Thyroid gland (tissue), 4 donors: Measurements from ENCODE around the gene TREM2. TPM values are rescaled to one million over a fixed set of nuclear protein-coding genes. Genes with fewer than 3 reads are reported as not detected.

Source experiments
- DNase-seq, 2 donors: peaks; one replicate each; pipeline ENCODE4 v3.0.0-alpha.2; 2019
- H3K27ac ChIP-seq, 3 donors: fragments of 200-600 bp; sonication (generic); 1 replicate in 2 of 3; 2 replicates in 1 of 3; pipeline ENCODE4 v1.5.1; 2016 to 2019; ENCODE audit warnings: mild to moderate bottlenecking in 1 of 3, moderate library complexity in 1 of 3
- H3K27me3 ChIP-seq: fragments of 200-600 bp; sonication (generic); one replicate; pipeline ENCODE4 v1.5.1; 2019
- H3K36me3 ChIP-seq, 2 donors: fragments of 200-600 bp; sonication (generic); one replicate each; pipeline ENCODE4 v1.5.1; 2016 to 2019
- H3K4me1 ChIP-seq, 2 donors: fragments of 200-600 bp; sonication (generic); one replicate each; pipeline ENCODE4 v1.5.1; 2017 to 2019
- H3K4me3 ChIP-seq, 3 donors: fragments of 200-600 bp; sonication (generic); replicated peaks in 1 of 3; 1 replicate in 2 of 3; 2 replicates in 1 of 3; pipeline ENCODE4 v1.5.1; 2016; ENCODE audit warnings: mild to moderate bottlenecking in 1 of 3
- H3K9me3 ChIP-seq: fragments of 200-600 bp; sonication (generic); one replicate; pipeline ENCODE4 v1.5.1; 2017
- CTCF ChIP-seq, 6 experiments: fragments of 200-600 bp in 3 of 6; fragments of 450-650 bp in 3 of 6; sonication (generic) in 3 of 6; IDR thresholded peaks; one replicate each; pipeline ENCODE4 v1.5.1; 2016 to 2019; ENCODE audit warnings: antibody characterized with exemption in 6 of 6, mild to moderate bottlenecking in 2 of 6, inconsistent platforms in 1 of 6, moderate library complexity in 1 of 6
- POLR2A ChIP-seq, 2 donors: fragments of 450-650 bp; IDR thresholded peaks; one replicate each; pipeline ENCODE4 v1.6.1; 2017; ENCODE audit warnings: antibody characterized with exemption in 2 of 2, mild to moderate bottlenecking in 2 of 2, moderate library complexity in 1 of 2
- WGBS, 2 donors: methylation state at CpG; one replicate each; pipeline ENCODE4 v1.1.5; 2017; 5-methylcytosine and 5-hydroxymethylcytosine counted together
- intact Hi-C: fragments of 100-400 bp; cut with DNase I; formaldehyde crosslinking; loops from one replicate; pipeline ENCODE4 v1.15.1; 2023
- total RNA-seq, 4 donors: library from RNA; depleted of rRNA; stranded (reverse); fragments of >200 nt; gene quantifications; one replicate each; pipeline ENCODE4 v1.2.3, GENCODE V29; 2016

TREM2 gene
- total RNA-seq, 4 donors from 2014 or later = 1.0 to 4.1 (median 1.7) TPM; not detected in 1

- Histone ChIP-seq H3K36me3 (no peaks in the 10 kb centered on the region), H3K27me3 (no peaks in the 10 kb centered on the region), H3K9me3 (no peaks in the 10 kb centered on the region), H3K27ac (no peak overlapping the region), H3K4me3 (no peak overlapping the region), H3K4me1 (no peaks in the 10 kb centered on the region)
- no peak for DNase-seq
- intact Hi-C loops = no loop called here
- WGBS, 2 donors = 61 to 63% methylated on average over 8 of the region's 8 CpGs
- TF ChIP-seq CTCF (IDR thresholded peaks at IDR 0.05) (no peak), POLR2A (IDR thresholded peaks at IDR 0.05) (no peak)
These were observed 38.9 kb upstream of the TREM2 start for GRCh38 chr6:41201764-41202173.

- TF ChIP-seq POLR2A (IDR thresholded peaks at IDR 0.05) (no peak), CTCF (IDR thresholded peaks at IDR 0.05) (no peak)
- no peaks in the 10 kb centered on the region for H3K36me3 ChIP-seq
- H3K4me3 ChIP-seq = no peak within 1 kb of the TSS
- no peaks in the 10 kb centered on the region for H3K4me1 ChIP-seq
- intact Hi-C loops = no loop called here
- no peaks in the 10 kb centered on the region for H3K9me3 ChIP-seq
- H3K27me3 ChIP-seq = no peaks in the 10 kb centered on the region
- DNase-seq = no peak
- WGBS, 2 donors = 65 to 73% methylated on average over 8 to 12 of the region's 12 CpGs
- H3K27ac ChIP-seq = no peak within 1 kb of the TSS
These were observed 38.2 kb upstream of the TREM2 start, which contains the start of gene TREML2 for GRCh38 chr6:41200901-41201763. TREML2 (minus strand) TSS chr6:41201149; CDS start chr6:41201008, 141 bp downstream.

- peak in 1 of 2 donors; percentile 5 for DNase-seq
- 72 to 81% methylated on average over 2 of the region's 2 CpGs for WGBS, 2 donors
These were observed 37.5 kb upstream of the TREM2 start for GRCh38 chr6:41200296-41200900.

GRCh38 chr6:41199552-41200246 lies 36.8 kb upstream of the TREM2 start:
- DNase-seq = no peak

More at GRCh38 chr6:41200296-41200900, 37.5 kb upstream of the TREM2 start:
- no peaks in the 10 kb centered on the region for H3K36me3 ChIP-seq
- H3K4me3 ChIP-seq = no peak overlapping the region
- H3K27ac ChIP-seq = no peak overlapping the region
- TF ChIP-seq POLR2A (IDR thresholded peaks at IDR 0.05) (no peak), CTCF (IDR thresholded peaks at IDR 0.05) (no peak)
- intact Hi-C loops = no loop called here
- H3K4me1 ChIP-seq = no peaks in the 10 kb centered on the region
- H3K27me3 ChIP-seq = no peaks in the 10 kb centered on the region
- H3K9me3 ChIP-seq = no peaks in the 10 kb centered on the region

More at GRCh38 chr6:41199552-41200246, 36.8 kb upstream of the TREM2 start:
- Histone ChIP-seq H3K27ac (no peak overlapping the region), H3K4me3 (no peak overlapping the region), H3K9me3 (no peaks in the 10 kb centered on the region), H3K4me1 (no peaks in the 10 kb centered on the region), H3K27me3 (no peaks in the 10 kb centered on the region), H3K36me3 (no peaks in the 10 kb centered on the region)
- WGBS, 2 donors = 71 to 100% methylated on average over 1 of the region's 1 CpG
- intact Hi-C loops = no loop called here
- TF ChIP-seq CTCF (IDR thresholded peaks at IDR 0.05) = no peak
- TF ChIP-seq POLR2A (IDR thresholded peaks at IDR 0.05) = no peak
